GM18508 (cell line): ENCODE results near the gene FGF19.

Experiments
- ATAC-seq: cut with Tn5 transposase; IDR thresholded peaks from one replicate; pipeline ENCODE4 v1.9.1; 2021; ENCODE audit warnings: moderate number of reproducible peaks; ENCODE audit not compliant: insufficient read depth, unreplicated experiment

FGF19 gene

GRCh38 chr11:69718912-69719311 lies 15.1 kb upstream of the FGF19 start:
- no peak for ATAC-seq

DNA sequence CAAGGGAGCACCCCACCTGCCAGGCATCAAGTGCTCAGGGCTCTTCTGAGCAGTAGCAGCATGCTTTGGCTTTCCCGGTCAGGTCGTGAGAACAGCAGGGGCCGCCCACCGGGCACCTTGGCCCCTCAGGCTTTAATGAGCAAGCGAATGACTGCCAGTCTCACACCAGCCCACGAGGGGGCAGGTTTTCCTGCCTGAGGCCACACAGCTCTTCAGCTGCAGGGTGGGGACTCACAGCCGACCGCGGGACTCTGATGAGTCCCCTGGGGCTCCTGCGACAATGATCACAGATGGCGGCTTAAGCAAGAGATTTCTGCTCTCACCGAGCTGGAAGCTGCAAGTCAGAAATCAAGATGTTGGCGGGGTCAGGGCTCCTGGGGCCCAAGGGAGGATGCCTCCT lies 14.3 kb upstream of the FGF19 start:
- ATAC-seq = no peak

- no peak for ATAC-seq
Measured at GRCh38 chr11:69716891-69717747, 13.3 kb upstream of the FGF19 start.

- ATAC-seq = no peak
Measured at GRCh38 chr11:69716099-69716498, 12.3 kb upstream of the FGF19 start.

GRCh38 chr11:69715446-69715845 lies 11.6 kb upstream of the FGF19 start:
- ATAC-seq = no peak

DNA sequence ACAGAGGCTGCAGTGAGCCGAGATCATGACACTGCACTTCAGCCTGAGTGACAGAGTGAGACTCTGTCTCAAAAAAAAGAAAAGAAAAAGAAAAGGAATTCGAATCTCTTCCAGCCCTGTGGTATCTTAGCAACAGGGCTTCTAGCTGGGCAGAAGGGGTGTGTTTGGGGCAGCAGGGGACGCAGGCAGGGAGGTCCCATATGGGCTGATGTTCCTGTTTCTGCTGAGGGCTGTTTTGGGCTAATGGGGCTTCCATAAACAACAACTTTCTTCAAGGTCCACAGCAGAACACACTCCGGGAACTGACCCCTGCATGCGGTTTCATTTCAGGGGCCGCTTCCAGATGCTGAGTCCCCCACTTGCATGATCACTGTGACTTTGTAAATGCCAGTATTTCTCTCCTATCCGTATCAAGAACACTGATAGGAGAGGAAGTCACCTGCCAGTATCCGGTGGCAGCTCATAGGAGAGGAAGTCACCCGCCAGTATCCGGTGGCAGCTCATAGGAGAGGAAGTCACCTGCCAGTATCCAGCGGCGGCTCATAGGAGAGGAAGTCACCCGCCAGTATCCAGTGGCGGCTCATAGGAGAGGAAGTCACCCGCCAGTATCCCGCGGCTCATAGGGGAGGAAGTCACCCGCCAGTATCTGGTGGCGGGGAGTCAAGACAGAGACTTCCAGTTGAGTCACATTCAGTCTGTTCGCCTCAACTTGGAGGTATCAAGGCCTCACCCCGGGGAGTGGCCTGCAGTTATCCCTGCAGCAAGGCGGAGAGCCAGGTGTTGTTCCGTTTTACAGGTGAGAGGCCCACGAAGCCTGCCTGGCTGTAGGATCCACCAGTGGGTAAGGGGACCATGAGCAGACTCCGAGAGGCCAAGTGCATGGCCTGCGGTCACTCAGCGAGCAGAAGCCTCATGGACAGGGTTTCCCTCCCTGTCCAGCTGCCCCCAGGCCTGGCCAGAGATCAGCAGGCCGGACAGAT lies 8.3 kb upstream of the FGF19 start:
- ATAC-seq = no peak

GRCh38 chr11:69708736-69709401 lies 5.0 kb upstream of the FGF19 start:
- ATAC-seq = no peak

- no peak for ATAC-seq
Measured at GRCh38 chr11:69707176-69707575, 3.4 kb upstream of the FGF19 start.

DNA sequence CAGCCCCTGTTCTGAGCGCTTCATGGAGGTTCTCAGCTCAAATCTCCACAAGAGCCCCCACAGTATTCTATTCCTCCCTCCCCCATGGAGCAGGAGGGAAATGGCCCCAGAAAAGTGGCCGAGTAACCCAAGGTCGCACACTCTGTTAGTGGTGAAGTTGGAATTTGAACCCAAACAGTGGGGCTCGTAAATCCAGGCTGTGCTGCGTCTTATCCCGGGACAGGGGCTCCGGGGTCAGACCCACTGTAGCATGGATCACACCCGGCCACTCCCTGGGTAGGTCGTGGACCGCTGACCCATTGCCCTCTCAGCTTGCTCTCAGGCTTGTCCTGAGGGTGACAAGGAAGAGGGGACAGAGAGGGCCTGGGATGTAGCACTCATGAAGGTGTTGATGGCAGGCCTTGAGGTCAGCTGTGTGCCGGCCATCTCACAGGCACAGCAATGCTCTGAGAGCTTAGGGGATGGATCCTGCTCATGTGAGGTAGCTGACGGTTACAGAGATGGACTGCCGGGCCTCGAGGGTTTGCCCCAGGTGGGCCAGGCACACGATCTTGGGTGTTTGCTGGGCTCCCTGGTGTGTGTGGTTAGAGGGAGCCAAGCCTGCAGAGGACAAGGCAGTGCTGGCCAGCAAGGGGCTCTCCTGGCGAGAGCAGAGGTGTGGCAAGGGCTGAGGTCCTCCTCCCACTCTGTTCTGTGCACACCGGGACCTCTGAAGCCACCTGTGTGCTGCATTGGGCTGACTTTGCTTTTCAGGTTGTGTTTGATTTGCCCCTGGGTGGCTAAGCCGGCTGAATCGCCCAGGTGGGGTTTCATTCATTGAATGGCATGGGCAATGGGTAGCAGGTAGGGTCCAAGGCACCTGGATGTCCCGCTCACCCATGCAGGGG lies 2.3 kb upstream of the FGF19 start:
- ATAC-seq = no peak

DNA sequence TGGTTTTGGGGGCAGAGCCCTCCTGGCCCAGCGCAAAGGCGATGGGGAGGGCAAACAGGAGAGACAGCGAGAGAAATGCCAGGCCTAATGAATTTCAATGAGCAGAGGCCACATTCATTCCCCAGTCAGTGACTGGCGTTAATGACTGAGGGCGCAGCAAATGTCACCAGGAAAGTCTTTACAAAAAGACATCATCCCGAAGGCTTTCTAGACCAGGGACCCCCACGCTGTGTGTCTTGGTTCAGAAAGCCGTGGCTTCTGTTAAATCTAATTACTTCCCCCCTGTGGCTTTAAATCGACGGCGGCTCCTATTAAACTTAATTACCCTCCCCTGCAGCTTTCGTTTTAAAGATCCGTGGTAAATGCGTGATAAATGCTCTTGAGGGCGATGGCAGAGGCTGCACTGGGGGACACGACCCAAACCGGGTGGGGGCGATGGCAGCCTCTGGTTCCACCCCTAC lies 1.6 kb upstream of the FGF19 start:
- no peak for ATAC-seq

DNA sequence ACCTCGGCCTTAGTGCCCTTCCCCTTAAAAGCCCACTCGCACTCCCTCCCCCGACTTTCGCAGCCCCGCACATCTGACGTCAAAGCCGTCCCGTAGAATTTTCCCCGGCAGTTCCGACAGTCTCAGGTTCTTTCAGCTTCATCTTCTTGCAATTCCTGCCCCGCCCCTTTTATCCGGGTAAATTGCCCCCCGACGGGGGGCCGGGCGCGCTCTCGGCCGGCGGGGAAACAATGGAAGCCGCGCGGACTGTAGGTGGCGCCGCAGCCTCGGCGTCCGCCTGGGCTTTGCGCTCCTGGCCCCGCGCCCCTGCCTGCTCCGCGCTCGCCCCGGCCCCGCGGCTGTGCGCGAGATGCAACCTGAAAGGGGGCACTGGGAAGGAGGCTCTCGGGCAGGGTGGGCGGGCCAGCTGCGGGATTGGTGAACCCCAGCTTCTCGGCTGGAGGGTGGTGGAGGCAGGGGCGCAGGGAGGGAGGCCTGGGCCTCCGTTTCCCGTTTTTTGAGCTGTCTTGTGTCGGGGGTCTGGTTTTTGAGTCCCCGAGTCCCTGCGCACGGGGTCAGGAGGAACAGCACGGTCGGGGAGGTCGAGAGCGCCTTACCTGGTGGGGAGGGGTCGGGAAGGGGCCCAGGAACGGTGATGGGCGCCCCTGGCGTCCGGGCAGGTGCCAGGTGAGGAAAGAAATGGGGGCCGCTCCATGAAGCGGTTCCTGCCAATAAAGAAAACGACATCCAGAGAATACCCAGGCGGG lies 859 bp upstream of the FGF19 start:
- no peak for ATAC-seq

GRCh38 chr11:69703453-69703767 lies 412 bp downstream of the FGF19 start:
- ATAC-seq = no peak

- ATAC-seq = no peak
Measured at GRCh38 chr11:69702769-69703452, 911 bp downstream of the FGF19 start.

DNA sequence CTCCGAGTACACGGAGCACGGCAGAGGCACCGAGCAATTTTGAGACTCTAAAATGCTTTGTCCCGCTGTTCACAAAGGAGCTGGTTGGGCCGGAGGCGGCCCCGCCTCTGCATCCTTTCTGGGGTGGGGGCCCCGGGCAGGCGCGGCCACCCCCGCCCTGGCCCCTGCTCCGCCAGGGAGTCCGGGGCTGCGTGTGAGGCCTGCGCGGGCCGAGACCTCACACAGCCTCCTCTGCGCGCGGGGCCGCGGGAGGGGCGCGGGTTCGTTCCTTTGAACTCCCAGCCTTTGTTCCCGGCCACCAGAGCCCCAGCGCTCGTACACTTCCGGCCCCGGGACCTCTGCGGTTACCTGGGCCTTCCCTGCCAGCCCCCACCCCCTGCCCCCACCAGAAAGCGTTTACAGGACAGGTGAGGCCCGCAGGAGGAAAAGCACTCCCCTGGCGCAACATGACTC lies 1.6 kb downstream of the FGF19 start:
- no peak for ATAC-seq

- no peak for ATAC-seq
Measured at GRCh38 chr11:69700278-69701140, 3.3 kb downstream of the FGF19 start.

- no peak for ATAC-seq
Measured at GRCh38 chr11:69699213-69699612, 4.6 kb downstream of the FGF19 start.

DNA sequence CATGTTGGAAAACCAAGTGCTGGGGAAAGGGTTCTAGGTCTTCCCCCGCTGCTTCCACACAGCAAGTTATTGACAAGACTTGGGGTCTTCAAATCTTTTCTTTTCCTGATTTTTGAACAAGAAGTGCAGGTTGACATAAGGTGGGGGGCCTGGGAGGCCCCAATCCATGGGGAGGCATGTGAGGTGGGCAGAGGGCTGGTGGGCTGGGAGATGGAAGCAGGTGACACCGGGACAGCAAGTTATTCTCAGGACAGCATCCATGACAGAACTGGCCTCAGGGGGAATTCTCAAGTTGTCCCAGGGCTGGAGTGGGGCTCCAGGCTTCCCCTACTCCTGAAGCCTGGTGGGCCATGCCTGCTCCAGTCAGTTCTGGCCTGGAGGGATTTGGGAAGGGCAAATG lies 5.5 kb downstream of the FGF19 start:
- ATAC-seq = no peak

- ATAC-seq = no peak
Measured at GRCh38 chr11:69697861-69698260, 6.0 kb downstream of the FGF19 start.
